Astrocyte (in vitro differentiated cells and primary cell): ENCODE measurements around the gene IQCH. TPM values are rescaled to one million over a fixed set of nuclear protein-coding genes. Genes with fewer than 3 reads are reported as not detected.
"Not testable (repeated sequence)": the region's sequence is repeated elsewhere in the genome, so short reads cannot be mapped to it uniquely, and the experiment has no call there.

ENCODE experiments used
- DNase-seq: peaks from one replicate; pipeline ENCODE4 v3.0.0-alpha.2; 2010; ENCODE audit warnings: low read depth
- FAIRE-seq: peaks from 2 replicates; lab custom pipeline; 2011; peaks lifted over from hg19 to GRCh38; lab: Jason Lieb, UNC
- H2AFZ ChIP-seq: 2 replicates; pipeline ENCODE4 v1.6.0; 2012; ENCODE audit warnings: low read depth, low read length, inconsistent platforms
- H3K27ac ChIP-seq: 2 replicates; pipeline ENCODE4 v1.5.1; 2011; ENCODE audit warnings: low read depth, low read length, inconsistent platforms
- H3K27me3 ChIP-seq: 2 replicates; pipeline ENCODE4 v1.6.0; 2011; ENCODE audit warnings: low read length, inconsistent platforms; ENCODE audit not compliant: insufficient read depth
- H3K36me3 ChIP-seq: 2 replicates; pipeline ENCODE4 v1.5.1; 2011; ENCODE audit warnings: low read length, inconsistent platforms; ENCODE audit not compliant: insufficient read depth
- H3K4me1 ChIP-seq: 2 replicates; pipeline ENCODE4 v1.5.1; 2011; ENCODE audit warnings: low read length, inconsistent platforms; ENCODE audit not compliant: insufficient read depth
- H3K4me2 ChIP-seq: 2 replicates; pipeline ENCODE4 v1.6.0; 2012; ENCODE audit warnings: low read length, inconsistent platforms
- H3K4me3 ChIP-seq: 2 replicates; pipeline ENCODE4 v1.5.1; 2011; ENCODE audit warnings: low read depth, mild to moderate bottlenecking, low read length, inconsistent platforms; ENCODE audit not compliant: insufficient read depth
- H3K79me2 ChIP-seq: 2 replicates; pipeline ENCODE4 v1.6.0; 2012; ENCODE audit warnings: mild to moderate bottlenecking, low read length, inconsistent platforms; ENCODE audit not compliant: insufficient read depth
- H3K9ac ChIP-seq: 2 replicates; pipeline ENCODE4 v1.6.0; 2012; ENCODE audit warnings: mild to moderate bottlenecking, low read length, inconsistent platforms
- H3K9me3 ChIP-seq: 2 replicates; pipeline ENCODE4 v1.5.1; 2012; ENCODE audit warnings: low read depth, mild to moderate bottlenecking, low read length, inconsistent platforms; ENCODE audit not compliant: insufficient read depth
- H4K20me1 ChIP-seq: 2 replicates; pipeline ENCODE4 v1.6.0; 2012; ENCODE audit warnings: low read length, inconsistent platforms; ENCODE audit not compliant: insufficient read depth
- H3K27ac Mint-ChIP-seq: one replicate; pipeline ENCODE4 v1.8.0; 2021; ENCODE audit warnings: mild to moderate bottlenecking, mixed read lengths; ENCODE audit not compliant: unreplicated experiment
- H3K27me3 Mint-ChIP-seq: one replicate; pipeline ENCODE4 v1.8.0; 2021; ENCODE audit warnings: low read depth, mixed read lengths; ENCODE audit not compliant: unreplicated experiment
- H3K36me3 Mint-ChIP-seq: one replicate; pipeline ENCODE4 v1.8.0; 2021; ENCODE audit warnings: low read depth, mixed read lengths; ENCODE audit not compliant: unreplicated experiment
- H3K4me1 Mint-ChIP-seq: one replicate; pipeline ENCODE4 v1.8.0; 2021; ENCODE audit warnings: low read depth, mixed read lengths; ENCODE audit not compliant: unreplicated experiment
- H3K4me3 Mint-ChIP-seq: one replicate; pipeline ENCODE4 v1.8.0; 2021; ENCODE audit warnings: mild to moderate bottlenecking, moderate library complexity, mixed read lengths; ENCODE audit not compliant: unreplicated experiment
- H3K9me3 Mint-ChIP-seq: one replicate; pipeline ENCODE4 v1.8.0; 2021; ENCODE audit warnings: mild to moderate bottlenecking, mixed read lengths; ENCODE audit not compliant: unreplicated experiment
- CTCF ChIP-seq: IDR thresholded peaks from 2 replicates; pipeline ENCODE4 v1.5.1; 2011; ENCODE audit warnings: low read depth, mild to moderate bottlenecking, inconsistent platforms, low read length, moderate library complexity; ENCODE audit not compliant: insufficient read depth
- EZH2 ChIP-seq: IDR thresholded peaks from 2 replicates; pipeline ENCODE4 v1.6.1; 2012; ENCODE audit warnings: mild to moderate bottlenecking, low read length, inconsistent platforms; ENCODE audit not compliant: insufficient read depth
- total RNA-seq: library from RNA; stranded (reverse); gene quantifications from 2 replicates; pipeline ENCODE4 v1.2.1, GENCODE V29; 2021

IQCH gene
- total RNA-seq, 1 donor from 2014 or later, result 2.7 TPM

- no peaks in the 10 kb centered on the region for H3K36me3 ChIP-seq
- no peak for FAIRE-seq
- no peak overlapping the region for H3K9ac ChIP-seq
- H3K27me3 ChIP-seq, result no peaks in the 10 kb centered on the region
- Mint-ChIP-seq H3K27ac (no peak overlapping the region), H3K4me3 (no peak overlapping the region), H3K27me3 (peaks cover 7% of the 10 kb centered on the region), H3K4me1 (no peaks in the 10 kb centered on the region), H3K9me3 (peaks cover 2% of the 10 kb centered on the region), H3K36me3 (peaks cover 2% of the 10 kb centered on the region)
- no peaks in the 10 kb centered on the region for H4K20me1 ChIP-seq
- no peak overlapping the region for H3K27ac ChIP-seq
- H3K4me2 ChIP-seq, result no peak overlapping the region
- no peak overlapping the region for H2AFZ ChIP-seq
- H3K4me3 ChIP-seq, result no peak overlapping the region
- TF ChIP-seq EZH2 (no peak), CTCF (no peak)
- no peak for DNase-seq
- H3K79me2 ChIP-seq, result no peaks in the 10 kb centered on the region
- no peaks in the 10 kb centered on the region for H3K4me1 ChIP-seq
- H3K9me3 ChIP-seq, result no peaks in the 10 kb centered on the region
Measured at GRCh38 chr15:67444100-67444499, 189.5 kb downstream of the IQCH start.

- Histone ChIP-seq H3K4me1 (no peaks in the 10 kb centered on the region), H3K27me3 (no peaks in the 10 kb centered on the region), H3K79me2 (no peaks in the 10 kb centered on the region), H3K9ac (no peak overlapping the region), H4K20me1 (no peaks in the 10 kb centered on the region), H3K4me3 (no peak overlapping the region), H2AFZ (no peak overlapping the region), H3K9me3 (no peaks in the 10 kb centered on the region), H3K4me2 (no peak overlapping the region), H3K36me3 (no peaks in the 10 kb centered on the region), H3K27ac (no peak overlapping the region)
- H3K9me3 Mint-ChIP-seq, result peaks cover 3% of the 10 kb centered on the region
- DNase-seq, result no peak
- no peak overlapping the region for H3K4me3 Mint-ChIP-seq
- H3K27me3 Mint-ChIP-seq, result peaks cover 7% of the 10 kb centered on the region
- no peaks in the 10 kb centered on the region for H3K4me1 Mint-ChIP-seq
- TF ChIP-seq CTCF (no peak), EZH2 (no peak)
- no peak for FAIRE-seq
- no peaks in the 10 kb centered on the region for H3K36me3 Mint-ChIP-seq
- H3K27ac Mint-ChIP-seq, result no peak overlapping the region
Measured at GRCh38 chr15:67446449-67446848, 191.9 kb downstream of the IQCH start.

- not testable (repeated sequence) for H3K4me2 ChIP-seq, H3K36me3 Mint-ChIP-seq, H2AFZ ChIP-seq, FAIRE-seq, DNase-seq, H4K20me1 ChIP-seq, H3K9ac ChIP-seq, H3K4me3 ChIP-seq, H3K27ac ChIP-seq, H3K4me3 Mint-ChIP-seq, H3K36me3 ChIP-seq, H3K4me1 Mint-ChIP-seq, H3K4me1 ChIP-seq, H3K9me3 Mint-ChIP-seq, H3K79me2 ChIP-seq, H3K27me3 ChIP-seq, H3K27me3 Mint-ChIP-seq, H3K9me3 ChIP-seq, H3K27ac Mint-ChIP-seq
Measured at GRCh38 chr15:67448372-67448771, 193.8 kb downstream of the IQCH start.

- not testable (repeated sequence) for H3K36me3 ChIP-seq, DNase-seq, H3K4me2 ChIP-seq, H2AFZ ChIP-seq, H3K27ac ChIP-seq, H3K27me3 ChIP-seq, H3K36me3 Mint-ChIP-seq, H3K9me3 ChIP-seq, H3K4me1 Mint-ChIP-seq, H3K9ac ChIP-seq, H3K4me1 ChIP-seq, H4K20me1 ChIP-seq, H3K79me2 ChIP-seq, H3K4me3 ChIP-seq, H3K4me3 Mint-ChIP-seq, FAIRE-seq, H3K27ac Mint-ChIP-seq
- peaks cover 14% of the 10 kb centered on the region for H3K9me3 Mint-ChIP-seq
- H3K27me3 Mint-ChIP-seq, result peaks cover 11% of the 10 kb centered on the region
Measured at GRCh38 chr15:67453703-67454102, 199.1 kb downstream of the IQCH start.
